ENCODE results near the gene SYNE2.

SYNE2 gene

DNA sequence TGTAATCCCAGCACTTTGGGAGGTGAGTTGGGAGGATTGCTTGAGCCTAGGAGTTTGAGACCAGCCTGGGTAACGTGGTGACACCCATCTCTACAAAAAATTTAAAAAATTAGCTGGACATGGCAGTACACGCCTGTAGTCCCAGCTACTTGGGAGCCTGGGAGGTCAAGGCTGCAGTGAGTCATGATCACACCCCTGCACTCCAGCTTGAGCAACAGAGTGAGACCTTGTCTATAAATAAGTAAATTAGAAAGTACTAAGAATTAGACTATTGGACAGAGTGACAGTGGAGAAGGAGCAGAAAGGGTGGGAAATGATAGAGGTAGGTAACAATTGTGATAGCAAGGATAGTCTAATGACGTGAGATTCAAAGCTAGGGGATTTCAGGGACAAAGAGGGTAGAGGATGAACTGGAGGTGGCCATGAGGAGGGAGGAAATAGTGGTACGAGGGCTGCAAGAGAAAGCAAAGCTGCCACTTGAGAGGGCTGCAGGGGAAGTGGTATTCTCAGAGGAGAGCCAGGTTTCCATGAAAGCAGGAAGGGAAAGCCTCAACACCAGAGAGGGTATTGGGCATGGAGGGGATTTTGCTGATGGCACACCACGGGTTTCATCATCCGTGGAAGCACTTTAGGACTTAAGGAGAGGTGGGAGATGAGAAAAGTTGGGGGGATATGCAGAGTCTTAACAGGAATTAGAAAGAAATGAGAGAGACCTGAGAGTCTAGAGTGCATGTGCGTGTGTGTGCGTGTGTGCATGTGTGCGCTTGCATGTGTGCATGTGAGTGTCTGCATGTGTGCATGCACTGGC, 85.6 kb downstream of the SYNE2 start:
- TF ChIP-seq CTCF (IDR thresholded peaks at IDR 0.05; ENCODE audit: control insufficient read depth, insufficient read depth, low read depth, low read length, missing control alignments), result no peak
- DNase-seq (ENCODE audit: low read depth), result no peak
- no peak overlapping the region for H3K4me3 ChIP-seq (ENCODE audit: control insufficient read depth, low read depth, low read length)

- no peak for TF ChIP-seq CTCF (IDR thresholded peaks at IDR 0.05; ENCODE audit: control insufficient read depth, insufficient read depth, low read depth, low read length, missing control alignments)
- no peak for DNase-seq (ENCODE audit: low read depth)
- no peak overlapping the region for H3K4me3 ChIP-seq (ENCODE audit: control insufficient read depth, low read depth, low read length)
These were observed 86.1 kb downstream of the SYNE2 start for GRCh38 chr14:63939006-63939270.

DNA sequence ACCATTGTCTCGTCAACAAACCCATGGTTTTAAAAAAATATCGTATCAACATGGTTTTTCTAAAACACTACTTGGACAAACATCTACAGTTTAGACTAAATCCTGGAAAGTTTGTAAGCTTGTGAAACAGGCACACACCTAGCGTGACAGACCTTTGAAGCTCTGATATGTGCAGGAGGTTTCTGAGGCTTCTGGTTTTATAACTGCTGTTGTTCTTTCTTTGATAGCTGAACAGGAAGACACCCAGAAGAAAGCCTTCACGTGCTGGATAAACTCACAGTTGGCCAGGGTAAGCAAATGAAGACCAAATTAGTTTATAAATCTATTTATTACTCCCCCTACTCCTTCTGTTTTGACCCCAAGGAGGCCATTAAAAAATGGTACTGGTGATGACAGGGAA, 87.6 kb downstream of the SYNE2 start:
- no peak for DNase-seq (ENCODE audit: low read depth)
- TF ChIP-seq CTCF (IDR thresholded peaks at IDR 0.05; ENCODE audit: control insufficient read depth, insufficient read depth, low read depth, low read length, missing control alignments), result no peak
- H3K4me3 ChIP-seq (ENCODE audit: control insufficient read depth, low read depth, low read length), result no peak overlapping the region

DNA sequence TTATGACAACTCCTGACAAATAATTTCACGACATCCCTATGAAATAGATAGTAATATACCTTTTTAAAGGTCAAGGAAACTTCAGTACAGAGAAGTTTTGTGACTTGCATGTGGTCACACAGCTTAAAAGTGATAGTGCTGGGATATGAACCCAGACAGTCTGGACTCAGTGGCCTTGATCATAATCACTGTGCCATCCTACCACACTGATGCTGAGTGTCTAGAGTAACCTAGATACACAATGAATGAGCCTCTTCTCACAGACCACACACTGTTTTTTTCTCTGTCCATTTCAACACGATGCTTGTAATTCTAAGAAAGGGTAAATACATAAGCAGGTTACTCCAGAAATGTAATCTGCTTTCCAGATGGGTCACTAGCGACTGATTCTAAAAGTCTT, 88.2 kb downstream of the SYNE2 start:
- TF ChIP-seq CTCF (IDR thresholded peaks at IDR 0.05; ENCODE audit: control insufficient read depth, insufficient read depth, low read depth, low read length, missing control alignments), result no peak
- no peak overlapping the region for H3K4me3 ChIP-seq (ENCODE audit: control insufficient read depth, low read depth, low read length)
- DNase-seq (ENCODE audit: low read depth), result no peak

- DNase-seq (ENCODE audit: low read depth), result no peak
- H3K4me3 ChIP-seq (ENCODE audit: control insufficient read depth, low read depth, low read length), result no peak overlapping the region
- no peak for TF ChIP-seq CTCF (IDR thresholded peaks at IDR 0.05; ENCODE audit: control insufficient read depth, insufficient read depth, low read depth, low read length, missing control alignments)
These were observed 96.9 kb downstream of the SYNE2 start for GRCh38 chr14:63949696-63950095.

DNA sequence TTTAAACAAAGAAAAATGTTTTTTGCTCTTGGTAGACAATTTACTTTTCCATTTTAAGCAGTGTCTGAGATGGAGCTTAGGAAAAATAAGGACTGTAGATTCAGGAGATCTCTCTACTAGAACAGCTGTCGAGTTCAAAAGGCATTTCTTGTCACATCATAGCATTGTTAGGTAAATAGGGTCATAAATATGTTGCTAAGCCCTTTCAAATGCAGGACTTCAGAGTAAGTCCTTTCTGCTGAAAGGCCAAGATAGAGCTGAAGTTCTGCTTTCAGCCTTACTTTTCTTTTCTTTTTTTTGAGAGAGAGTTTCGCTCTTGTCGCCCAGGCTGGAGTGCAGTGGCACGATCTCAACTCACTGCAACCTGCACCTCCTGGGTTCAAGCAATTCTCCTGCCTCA, 98.2 kb downstream of the SYNE2 start:
- DNase-seq (ENCODE audit: low read depth), result no peak
- TF ChIP-seq CTCF (IDR thresholded peaks at IDR 0.05; ENCODE audit: control insufficient read depth, insufficient read depth, low read depth, low read length, missing control alignments), result no peak
- H3K4me3 ChIP-seq (ENCODE audit: control insufficient read depth, low read depth, low read length), result no peak overlapping the region

GRCh38 chr14:63951429-63951828, 98.6 kb downstream of the SYNE2 start:
- no peak overlapping the region for H3K4me3 ChIP-seq (ENCODE audit: control insufficient read depth, low read depth, low read length)
- TF ChIP-seq CTCF (IDR thresholded peaks at IDR 0.05; ENCODE audit: control insufficient read depth, insufficient read depth, low read depth, low read length, missing control alignments), result no peak
- DNase-seq (ENCODE audit: low read depth), result no peak

Data from AG09309 (cell line).